HG02763 (cell line): ENCODE results near the gene HMGN3.

ENCODE experiments used
- ATAC-seq: cut with Tn5 transposase; IDR thresholded peaks from one replicate; pipeline ENCODE4 v1.9.1; 2021; ENCODE audit warnings: mild to moderate bottlenecking, moderate library complexity; ENCODE audit not compliant: unreplicated experiment

HMGN3 gene

DNA sequence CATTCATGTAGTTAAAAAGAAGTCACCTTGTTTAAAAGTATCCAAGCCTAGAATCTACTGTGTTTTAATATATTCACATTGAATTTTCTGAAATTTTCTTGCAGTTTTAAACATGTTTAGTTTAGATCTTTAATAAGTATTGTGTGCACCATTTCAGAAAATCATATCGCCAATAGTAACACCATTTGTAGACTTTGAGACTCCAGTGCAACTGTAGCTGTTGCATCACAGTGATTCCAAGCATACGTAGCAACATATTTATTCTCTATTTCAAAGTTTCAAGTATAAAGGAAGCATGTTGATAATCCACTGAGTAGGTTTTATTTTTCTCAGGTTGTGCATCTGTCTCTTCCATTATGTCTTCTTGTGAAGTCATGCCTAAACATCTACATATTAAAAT lies 46.4 kb downstream of the HMGN3 start:
- no peak for ATAC-seq

DNA sequence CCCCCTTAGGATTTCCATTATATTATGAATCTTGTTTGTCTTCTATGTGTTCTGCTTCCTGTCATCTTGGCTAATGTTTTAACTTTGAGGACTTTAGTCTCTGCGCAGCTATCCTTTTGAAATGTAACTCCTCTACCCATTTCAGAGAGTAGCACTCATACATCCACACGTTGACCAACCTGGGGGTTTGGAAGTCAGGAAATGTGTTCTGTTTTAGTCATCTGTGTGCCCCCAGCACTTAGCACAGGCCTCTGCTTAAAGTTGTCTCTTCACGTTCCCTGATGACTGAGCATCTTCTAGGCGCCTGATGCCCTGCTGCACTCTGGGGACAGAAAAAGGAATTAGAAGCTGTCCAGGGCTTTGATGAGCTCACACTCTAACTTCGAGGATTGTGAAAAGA lies 47.9 kb downstream of the HMGN3 start:
- ATAC-seq: no peak

DNA sequence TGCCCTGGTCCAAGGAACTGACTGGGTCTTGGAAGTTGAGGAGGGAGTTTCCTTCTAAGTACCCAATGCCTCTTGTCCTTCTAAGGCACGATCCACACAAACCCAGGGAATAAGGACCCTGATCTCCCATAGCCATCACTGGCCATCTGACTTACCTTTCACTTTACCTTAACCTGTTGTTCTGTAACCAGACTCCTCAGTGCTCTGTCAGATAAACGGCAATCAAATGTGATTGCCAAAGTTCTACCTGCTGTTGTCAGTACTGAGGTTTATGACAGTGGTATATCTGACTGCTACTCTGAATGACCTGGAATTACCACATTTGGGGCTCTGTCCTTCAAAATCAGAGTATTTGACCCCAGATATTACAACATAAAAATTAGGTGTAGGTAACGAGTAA lies 49.8 kb downstream of the HMGN3 start:
- no peak for ATAC-seq

DNA sequence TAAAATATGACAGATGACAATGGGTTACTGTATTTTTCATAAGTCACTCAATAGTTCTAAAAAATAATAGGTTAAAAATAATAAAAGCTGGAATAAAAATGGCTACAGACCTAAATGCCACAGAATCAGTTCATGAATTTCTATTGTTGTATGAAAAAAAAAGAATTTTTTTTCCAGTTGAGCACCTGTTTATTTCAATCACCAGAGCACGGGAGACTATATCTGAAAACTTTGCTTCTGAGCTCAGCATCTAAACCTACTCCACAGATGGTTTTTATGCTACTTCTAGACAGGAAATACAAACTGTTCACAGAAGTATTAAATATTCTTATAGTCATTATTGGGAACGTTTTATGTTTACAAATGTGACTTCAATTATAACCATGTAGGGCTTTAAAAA lies 50.4 kb downstream of the HMGN3 start:
- ATAC-seq: no peak

DNA sequence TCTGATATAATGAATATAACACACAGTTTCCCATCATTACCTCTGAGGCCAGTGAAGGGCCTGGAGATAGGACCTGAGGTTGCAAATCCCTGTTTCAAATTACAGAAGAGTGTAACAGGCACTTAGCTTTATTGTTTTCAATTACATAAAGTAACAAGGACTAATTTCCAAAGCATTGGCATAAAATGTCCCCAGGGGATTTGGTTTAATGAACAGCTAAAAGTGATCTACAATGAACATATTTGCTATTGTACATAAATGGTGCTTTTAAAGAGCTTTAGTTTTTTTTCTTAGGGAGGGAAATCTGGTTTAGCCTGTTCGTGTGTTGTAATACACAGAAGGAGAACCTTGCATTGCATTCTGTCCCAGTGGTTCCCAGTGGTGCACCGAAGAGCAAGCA lies 54.4 kb downstream of the HMGN3 start:
- no peak for ATAC-seq

DNA sequence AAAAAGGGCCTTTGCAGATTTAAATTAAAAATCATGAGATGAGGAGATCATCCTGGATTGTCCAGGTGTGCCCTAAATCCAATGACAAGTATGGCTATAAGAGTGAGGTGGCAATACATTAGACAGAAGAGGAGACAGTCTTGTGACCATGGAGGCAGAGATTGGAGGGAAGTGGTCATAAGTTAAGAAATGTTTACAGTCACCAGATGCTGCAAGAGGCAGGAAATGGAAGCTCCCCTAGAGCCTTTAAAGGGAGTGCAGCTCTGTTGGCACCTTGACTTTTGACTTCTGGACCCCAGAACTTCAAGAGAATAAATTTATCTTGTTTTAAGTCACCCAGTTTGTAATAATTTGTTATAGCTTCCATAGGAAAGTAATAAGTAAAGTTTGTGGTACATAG lies 61.1 kb downstream of the HMGN3 start:
- ATAC-seq: no peak

DNA sequence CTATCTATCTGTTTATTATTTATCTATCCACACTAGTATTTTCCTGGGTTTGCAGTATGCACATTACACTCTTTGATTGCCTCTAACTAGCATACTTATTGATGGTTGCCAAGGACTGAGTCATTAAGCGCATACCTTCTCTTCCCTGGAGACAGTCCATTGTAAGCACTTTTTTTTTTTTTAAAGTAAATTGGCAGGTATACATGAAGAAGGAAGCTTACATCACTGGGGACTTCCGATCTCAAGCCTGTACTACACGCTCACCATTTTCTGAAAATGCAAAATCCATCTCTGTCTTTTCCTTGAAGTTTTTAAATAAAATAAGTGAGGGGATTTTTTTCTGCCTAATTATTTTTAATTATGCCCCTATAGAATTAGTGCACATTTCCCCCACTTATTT lies 63.5 kb downstream of the HMGN3 start:
- ATAC-seq: no peak

DNA sequence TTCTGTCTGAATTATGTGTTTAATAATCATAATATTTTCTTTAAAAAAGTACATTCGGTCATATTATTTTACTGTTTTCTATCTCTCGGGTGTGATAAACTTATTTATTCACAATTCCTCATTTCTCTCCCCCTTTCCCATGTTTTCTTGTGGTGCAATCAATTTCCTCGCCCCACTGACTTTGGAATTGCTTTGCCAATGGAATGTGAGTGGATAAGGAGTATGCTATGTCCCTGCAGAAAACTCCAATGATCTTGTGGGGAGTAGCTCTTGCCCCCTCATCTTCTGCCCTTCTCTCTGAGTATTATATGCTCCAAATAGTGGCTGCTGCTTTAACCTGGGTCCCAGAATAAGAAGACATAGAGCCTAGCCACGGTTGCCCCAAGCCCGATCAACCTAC lies 64.1 kb downstream of the HMGN3 start:
- ATAC-seq: no peak

DNA sequence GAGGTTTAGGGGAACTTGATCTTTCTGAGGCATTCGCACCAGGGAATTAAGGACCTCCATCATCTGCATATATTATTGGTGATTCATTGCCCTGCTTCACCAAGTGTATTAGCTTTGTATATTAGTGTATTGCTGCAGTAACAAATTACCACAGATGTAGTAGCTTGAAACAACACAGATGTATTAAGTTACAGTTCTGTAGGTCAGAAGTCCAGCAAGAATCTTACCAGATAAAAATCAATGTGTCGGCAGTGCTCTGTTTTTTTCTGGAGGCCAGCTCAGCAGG lies 65.8 kb downstream of the HMGN3 start:
- no peak for ATAC-seq

DNA sequence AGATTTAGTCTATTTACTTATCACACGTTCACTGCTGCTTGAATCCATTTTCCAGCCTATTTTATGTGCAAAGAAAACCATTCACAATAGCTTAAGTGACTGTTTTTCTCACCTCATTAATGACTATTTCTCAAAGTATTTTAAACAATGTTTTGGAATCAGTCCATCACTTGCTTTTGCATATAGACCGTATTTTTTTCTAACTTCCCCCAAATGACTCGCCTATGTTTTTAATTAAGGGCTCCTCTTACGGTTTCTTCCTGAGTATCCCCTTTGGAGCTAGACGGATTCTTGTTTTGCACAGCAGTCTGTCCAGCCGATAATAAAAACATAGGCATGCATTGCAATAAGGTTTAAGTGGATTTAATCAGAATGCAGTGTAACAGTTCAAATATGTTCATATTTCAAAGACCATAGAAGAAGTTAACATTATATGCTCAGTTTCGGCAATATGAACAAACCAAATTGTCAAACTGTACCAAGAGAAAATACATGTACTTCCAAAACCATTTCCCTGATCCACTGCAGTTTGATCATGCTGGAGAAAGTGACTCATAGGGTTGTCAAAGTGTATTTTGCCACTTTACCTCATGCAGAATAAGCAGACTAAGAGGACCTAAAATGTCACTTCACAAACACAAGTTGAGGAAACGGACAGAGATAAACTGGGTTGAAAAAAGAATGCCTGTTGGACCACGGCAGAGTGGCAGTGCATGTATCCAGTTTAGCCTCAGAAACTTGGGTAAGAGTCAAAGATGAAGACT lies 66.4 kb downstream of the HMGN3 start:
- no peak for ATAC-seq

DNA sequence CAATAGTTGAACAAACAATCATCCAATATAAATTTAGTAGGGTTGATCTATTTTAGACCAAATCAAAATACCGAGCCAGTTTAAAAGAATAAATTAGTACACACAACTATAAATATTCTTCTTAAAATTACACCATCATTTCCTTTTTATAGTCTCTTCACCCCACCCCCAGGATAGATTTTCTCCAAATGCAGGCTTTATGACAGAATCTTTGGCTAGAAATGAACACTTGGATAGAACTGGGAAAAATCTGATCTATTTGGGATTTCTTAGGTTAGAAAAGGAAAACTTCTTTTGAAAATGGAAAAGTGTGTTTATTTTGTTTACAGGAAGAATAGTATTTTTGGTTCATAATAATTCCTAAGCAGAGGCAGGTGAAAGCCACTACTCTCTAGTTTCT lies 74.6 kb downstream of the HMGN3 start:
- no peak for ATAC-seq

DNA sequence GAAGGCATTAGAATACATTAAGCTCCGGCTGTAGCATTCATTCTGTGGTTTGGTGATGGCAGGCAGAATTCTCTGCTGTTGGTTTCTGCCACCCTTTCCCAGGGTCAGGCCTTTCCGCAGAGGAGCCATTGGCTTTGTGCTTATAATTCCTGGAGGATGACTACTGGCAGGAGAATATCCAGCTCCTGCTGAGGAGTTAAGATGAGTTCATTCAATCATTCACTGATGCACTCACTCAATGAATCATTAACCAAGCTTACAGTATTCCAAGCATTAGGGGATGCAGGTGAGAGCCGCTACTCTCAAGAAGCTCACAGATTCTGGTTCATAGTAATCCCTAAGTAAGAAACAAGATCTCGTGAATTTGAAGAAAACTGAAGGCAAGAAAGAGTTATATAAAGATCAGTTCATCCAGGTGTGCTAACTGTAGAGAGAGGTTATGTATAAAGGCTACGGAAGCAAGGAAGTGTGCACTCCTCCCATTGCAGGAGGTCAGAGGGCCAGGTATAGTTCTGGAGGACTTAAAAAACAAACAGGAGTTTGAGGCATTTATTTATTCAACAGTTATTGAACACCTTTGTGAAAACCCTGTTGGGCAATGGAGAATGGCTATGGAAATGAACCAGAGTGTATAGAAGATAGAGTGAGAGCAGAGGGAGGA lies 75.5 kb downstream of the HMGN3 start:
- no peak for ATAC-seq

DNA sequence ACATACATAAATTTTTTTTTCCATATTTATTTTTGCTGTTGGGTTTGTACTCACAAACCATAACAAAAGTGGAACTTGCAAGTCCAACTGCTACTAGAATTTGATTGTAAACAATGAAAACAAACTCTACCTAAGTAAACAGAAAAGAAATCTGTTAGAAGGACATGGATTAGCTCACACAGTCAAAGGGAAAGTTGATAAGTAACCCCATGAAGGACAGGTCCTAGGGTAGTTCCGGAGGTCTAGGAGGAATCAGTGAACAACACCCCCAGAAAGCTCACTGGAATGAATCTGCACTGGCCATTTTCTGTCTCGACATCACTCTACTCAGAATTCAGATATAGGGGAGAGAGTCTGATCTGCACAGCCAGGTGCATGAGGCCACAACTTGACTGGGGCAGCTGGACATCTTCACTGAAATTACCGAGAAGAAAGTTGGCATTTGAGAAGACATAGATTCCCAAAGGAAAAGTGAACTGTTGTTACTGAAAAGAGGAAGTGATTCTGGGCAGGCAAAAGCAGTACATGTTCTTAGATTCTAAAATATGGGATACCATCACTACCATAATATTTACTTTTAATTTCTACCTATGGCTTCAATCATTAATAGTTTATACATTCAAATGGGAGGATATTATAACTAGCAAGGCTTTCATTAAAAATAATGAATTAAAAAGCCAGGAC lies 76.4 kb downstream of the HMGN3 start:
- ATAC-seq: no peak

DNA sequence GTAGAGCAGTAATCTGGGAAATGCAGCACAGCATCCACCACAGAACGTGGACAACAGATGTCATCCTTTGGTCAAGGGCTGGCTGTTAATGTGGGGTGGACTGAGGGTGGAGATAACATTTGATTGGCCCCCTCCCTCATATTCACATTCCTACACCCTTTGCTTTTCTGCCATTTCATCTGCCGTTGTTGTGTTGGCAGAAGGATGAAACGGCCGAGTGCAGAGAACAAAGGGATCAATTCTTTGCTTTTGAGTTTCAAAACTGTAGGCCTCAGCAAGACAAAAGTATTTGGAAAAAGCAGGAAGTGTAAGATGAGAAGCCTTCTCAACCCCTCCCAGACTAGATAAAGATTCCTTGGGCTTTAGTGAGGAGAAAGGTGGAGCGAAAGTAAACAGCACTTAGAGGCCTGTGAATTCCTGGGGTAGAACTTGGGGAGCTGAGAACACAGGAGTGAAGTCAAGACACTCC lies 82.2 kb downstream of the HMGN3 start:
- ATAC-seq: no peak
